SJCRH30 (cell line): ENCODE data around the gene DAPK1. TPM values are rescaled to one million over a fixed set of nuclear protein-coding genes. Genes with fewer than 3 reads are reported as not detected.

Source experiments
- DNase-seq, 2 experiments: peaks; one replicate each; pipeline ENCODE4 v3.0.0-alpha.2; 2015 to 2020
- H3K27ac ChIP-seq: fragments of 250-450 bp; sonication (Bioruptor Pico); 2 replicates; pipeline ENCODE4 v1.5.1; 2020; ENCODE audit warnings: mild to moderate bottlenecking, moderate library complexity
- H3K27me3 ChIP-seq: fragments of 250-450 bp; sonication (Bioruptor Pico); 2 replicates; pipeline ENCODE4 v1.5.1; 2020; ENCODE audit warnings: mild to moderate bottlenecking, moderate library complexity
- H3K36me3 ChIP-seq: fragments of 250-450 bp; sonication (Bioruptor Pico); 2 replicates; pipeline ENCODE4 v1.5.1; 2020; ENCODE audit warnings: mild to moderate bottlenecking, moderate library complexity
- H3K4me1 ChIP-seq: fragments of 250-450 bp; sonication (Bioruptor Pico); 2 replicates; pipeline ENCODE4 v1.5.1; 2020; ENCODE audit warnings: mild to moderate bottlenecking, moderate library complexity
- H3K4me3 ChIP-seq: fragments of 250-450 bp; sonication (Bioruptor Pico); 2 replicates; pipeline ENCODE4 v1.5.1; 2020; ENCODE audit warnings: mild to moderate bottlenecking, moderate library complexity
- H3K9me3 ChIP-seq: fragments of 250-450 bp; sonication (Bioruptor Pico); replicated peaks from 2 replicates; pipeline ENCODE4 v1.5.1; 2020; ENCODE audit warnings: mild to moderate bottlenecking, moderate library complexity
- total RNA-seq: library from RNA; depleted of rRNA; stranded (reverse); fragments of >200 nt; shearing (Covaris generic); gene quantifications from 2 replicates; pipeline ENCODE4 v1.2.3, GENCODE V29; 2014

Gene DAPK1
- total RNA-seq, 1 experiment from 2014 or later: 73.5 TPM

DNA sequence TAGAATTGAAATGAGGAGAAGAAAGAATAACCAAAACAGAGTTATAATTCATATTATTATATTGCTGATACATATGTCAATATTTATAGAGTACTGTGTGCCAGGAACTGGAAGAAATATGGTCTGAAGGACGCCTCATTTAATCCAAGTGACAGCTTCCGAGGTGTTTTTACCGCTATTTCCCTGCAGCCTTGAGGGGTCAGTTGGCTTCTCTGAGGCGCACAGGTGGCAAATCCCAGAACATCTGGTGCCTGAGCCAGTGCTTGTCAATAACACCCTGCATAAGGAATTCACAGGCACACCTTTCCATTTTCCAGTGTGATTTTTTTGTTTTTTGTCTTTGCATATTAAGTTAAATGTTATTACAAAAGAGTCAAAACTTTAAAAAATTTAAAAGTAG lies 185.0 kb downstream of the DAPK1 start:
- H3K4me3 ChIP-seq: no peak overlapping the region
- peaks cover 17% of the 10 kb centered on the region for H3K36me3 ChIP-seq
- DNase-seq: no peak
- H3K9me3 ChIP-seq: no peaks in the 10 kb centered on the region
- H3K4me1 ChIP-seq: no peaks in the 10 kb centered on the region
- no peak overlapping the region for H3K27ac ChIP-seq
- no peaks in the 10 kb centered on the region for H3K27me3 ChIP-seq

DNA sequence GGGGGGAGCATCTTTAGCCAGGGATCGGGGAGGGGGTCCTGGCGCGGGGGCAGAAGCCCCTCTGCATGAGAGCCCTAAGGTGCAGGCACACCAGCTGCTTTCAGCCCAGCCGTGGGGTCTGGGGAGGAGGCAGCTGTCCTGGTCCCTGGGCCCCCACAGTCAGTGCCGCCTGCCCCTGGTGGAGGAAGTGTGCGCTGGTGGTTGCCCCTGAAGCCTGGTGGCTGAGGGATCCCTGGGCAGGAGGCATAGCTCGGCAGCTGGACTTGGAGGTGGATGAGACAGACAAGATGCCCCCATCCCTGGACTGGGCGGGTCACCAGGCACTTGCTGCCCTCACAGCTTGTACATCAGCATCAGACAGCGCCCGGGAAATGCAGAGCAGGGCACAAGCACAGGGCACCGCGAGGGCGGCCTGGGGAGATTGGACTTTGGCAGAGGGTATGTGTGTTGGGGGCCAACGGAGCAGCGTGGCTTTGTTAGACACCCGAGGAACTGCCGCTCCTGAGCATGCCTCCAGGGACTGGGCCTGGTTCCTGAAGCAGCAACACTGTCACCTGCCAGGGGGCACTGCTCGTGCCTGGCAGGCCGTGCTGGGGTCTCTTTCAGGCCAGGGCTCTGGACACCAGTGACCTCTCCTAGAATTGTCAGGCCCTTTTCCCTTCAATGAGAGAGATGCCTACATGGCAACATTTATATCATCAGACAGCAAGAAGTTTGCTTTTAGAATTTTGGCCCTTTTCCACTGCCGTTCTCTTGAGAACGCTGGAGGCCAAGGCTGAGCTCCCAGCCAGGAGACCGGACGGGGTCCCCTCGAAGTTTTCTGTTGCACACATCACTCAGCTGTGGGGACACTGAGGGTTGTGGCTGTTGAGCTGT lies 186.3 kb downstream of the DAPK1 start:
- H3K4me1 ChIP-seq: no peaks in the 10 kb centered on the region
- H3K9me3 ChIP-seq: no peaks in the 10 kb centered on the region
- no peak overlapping the region for H3K4me3 ChIP-seq
- H3K27me3 ChIP-seq: no peaks in the 10 kb centered on the region
- DNase-seq: no peak
- peaks cover 25% of the 10 kb centered on the region for H3K36me3 ChIP-seq
- no peak overlapping the region for H3K27ac ChIP-seq

DNA sequence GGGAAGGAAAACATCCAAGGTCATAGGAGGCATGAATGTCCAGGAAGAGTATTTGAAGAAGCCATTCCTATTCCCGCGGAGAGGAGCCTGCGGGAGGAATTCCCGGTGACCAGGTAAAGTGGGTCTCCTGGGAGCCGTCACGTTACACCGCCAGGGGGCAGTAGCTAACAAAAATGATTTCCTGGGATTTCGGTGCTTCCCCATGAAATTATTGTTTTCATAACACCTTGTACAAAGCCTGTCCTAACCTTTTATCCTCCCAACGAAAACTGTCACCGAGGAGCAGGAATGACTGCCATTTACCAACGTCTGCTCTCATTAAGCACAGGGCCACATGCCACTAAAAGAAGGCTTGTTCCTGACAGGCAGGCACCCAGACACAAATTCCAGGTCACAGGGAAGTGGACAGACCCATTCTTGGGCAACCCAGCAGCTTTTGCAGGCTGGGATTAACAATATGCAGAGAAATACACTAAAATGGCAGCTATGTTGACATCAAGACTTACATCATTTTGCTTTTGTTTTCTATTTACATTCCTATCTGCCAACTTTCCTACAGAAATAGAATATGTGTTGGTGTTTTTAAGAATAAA lies 187.1 kb downstream of the DAPK1 start:
- Histone ChIP-seq H3K4me1 (no peaks in the 10 kb centered on the region), H3K27me3 (no peaks in the 10 kb centered on the region), H3K27ac (no peak overlapping the region), H3K36me3 (peaks cover 25% of the 10 kb centered on the region), H3K9me3 (no peaks in the 10 kb centered on the region), H3K4me3 (no peak overlapping the region)
- no peak for DNase-seq

DNA sequence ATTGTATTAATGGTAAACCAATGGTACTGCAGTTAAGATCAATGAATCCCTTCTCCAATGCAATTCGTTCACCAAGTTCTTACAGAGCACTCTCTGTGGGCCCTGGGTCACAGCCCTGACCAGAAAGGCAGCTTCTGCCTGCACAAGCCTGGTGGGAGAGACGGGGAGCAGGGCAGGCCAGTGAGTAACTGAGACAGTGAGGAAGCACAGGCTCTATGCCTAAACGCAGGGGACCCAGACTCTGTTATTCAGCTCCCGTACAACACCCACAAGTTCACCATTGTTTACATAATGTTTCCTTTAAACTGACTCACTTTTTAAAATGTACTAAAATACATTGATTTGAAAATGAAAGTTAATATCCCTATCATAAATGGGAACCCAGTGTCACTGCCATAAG lies 187.8 kb downstream of the DAPK1 start:
- no peak overlapping the region for H3K27ac ChIP-seq
- no peaks in the 10 kb centered on the region for H3K9me3 ChIP-seq
- H3K27me3 ChIP-seq: no peaks in the 10 kb centered on the region
- peaks cover 31% of the 10 kb centered on the region for H3K36me3 ChIP-seq
- DNase-seq: no peak
- no peaks in the 10 kb centered on the region for H3K4me1 ChIP-seq
- no peak overlapping the region for H3K4me3 ChIP-seq

DNA sequence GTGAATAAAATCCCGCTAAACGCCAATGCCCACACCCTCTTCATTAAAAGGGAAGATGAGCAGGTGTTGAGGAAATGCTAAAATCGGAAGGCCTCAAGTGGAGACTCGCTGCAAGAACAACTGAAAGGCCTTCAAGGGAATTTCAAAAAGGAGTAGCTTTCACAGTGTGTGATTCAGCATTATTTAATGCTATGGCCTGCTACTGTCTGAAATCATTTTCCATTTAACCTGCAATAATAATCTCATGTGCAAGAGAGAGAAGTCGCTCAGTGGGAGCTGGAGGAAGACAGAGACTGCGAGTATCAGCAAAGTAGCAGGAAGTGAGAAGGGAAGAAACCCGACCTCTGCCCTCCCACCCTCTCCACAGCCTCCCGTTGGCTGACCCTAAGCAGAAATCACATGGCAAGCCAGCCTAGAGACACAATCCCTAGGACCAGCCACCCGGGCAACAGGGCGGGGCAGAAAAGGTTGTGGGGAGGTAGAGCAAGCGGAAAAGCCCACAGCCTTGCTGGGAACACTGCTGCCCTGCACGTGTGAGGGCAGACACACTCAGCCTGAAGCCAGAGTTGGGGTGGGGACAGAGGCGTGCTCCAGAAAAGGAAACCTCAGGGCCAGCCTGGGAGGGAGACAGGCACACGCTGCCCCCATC lies 188.3 kb downstream of the DAPK1 start:
- H3K36me3 ChIP-seq: peaks cover 36% of the 10 kb centered on the region
- H3K9me3 ChIP-seq: no peaks in the 10 kb centered on the region
- H3K27me3 ChIP-seq: no peaks in the 10 kb centered on the region
- no peak overlapping the region for H3K27ac ChIP-seq
- DNase-seq: no peak
- no peaks in the 10 kb centered on the region for H3K4me1 ChIP-seq
- H3K4me3 ChIP-seq: no peak overlapping the region

DNA sequence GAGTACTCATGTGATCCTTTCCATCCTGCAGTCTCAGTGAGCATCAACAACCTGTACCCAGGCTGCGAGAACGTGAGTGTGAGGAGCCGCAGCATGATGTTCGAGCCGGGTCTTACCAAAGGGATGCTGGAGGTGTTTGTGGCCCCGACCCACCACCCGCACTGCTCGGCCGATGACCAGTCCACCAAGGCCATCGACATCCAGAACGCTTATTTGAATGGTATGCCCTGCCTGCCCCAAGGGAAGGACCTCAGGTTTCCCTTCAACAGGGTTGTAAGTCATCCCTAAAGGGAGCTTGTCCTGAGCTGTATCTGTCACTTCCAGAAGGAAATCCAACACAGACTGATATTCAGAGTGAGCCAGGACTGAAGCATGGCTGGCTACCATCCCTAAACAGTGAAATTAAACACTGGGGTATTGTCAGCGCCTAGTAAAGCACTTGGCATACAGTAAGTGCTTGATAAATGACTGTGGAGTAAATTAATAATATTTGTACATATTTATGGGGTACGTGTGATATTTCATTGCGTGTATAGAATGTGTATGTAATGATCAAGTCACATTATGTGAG lies 188.9 kb downstream of the DAPK1 start:
- H3K27ac ChIP-seq: no peak overlapping the region
- H3K27me3 ChIP-seq: no peaks in the 10 kb centered on the region
- no peaks in the 10 kb centered on the region for H3K9me3 ChIP-seq
- no peak overlapping the region for H3K4me3 ChIP-seq
- no peak for DNase-seq
- H3K36me3 ChIP-seq: peaks cover 36% of the 10 kb centered on the region
- no peaks in the 10 kb centered on the region for H3K4me1 ChIP-seq

DNA sequence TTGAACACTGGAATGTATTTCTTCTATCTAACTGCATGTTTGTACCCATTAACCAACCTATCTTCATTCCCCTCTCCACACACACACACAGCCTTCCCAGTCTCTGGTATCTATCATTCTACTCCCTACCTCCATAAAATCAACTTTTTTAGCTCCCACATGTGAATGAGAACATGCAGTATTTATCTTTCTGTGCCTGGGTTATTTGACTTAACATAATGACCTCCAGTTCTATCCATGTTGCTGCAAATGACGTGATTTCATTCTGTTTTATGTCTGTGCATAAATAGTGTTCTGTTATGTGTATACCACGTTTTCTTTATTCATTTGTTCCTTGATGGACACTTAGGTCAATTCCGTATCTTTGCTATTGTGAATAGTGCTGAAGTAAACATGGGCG lies 189.5 kb downstream of the DAPK1 start:
- no peak overlapping the region for H3K4me3 ChIP-seq

DNA sequence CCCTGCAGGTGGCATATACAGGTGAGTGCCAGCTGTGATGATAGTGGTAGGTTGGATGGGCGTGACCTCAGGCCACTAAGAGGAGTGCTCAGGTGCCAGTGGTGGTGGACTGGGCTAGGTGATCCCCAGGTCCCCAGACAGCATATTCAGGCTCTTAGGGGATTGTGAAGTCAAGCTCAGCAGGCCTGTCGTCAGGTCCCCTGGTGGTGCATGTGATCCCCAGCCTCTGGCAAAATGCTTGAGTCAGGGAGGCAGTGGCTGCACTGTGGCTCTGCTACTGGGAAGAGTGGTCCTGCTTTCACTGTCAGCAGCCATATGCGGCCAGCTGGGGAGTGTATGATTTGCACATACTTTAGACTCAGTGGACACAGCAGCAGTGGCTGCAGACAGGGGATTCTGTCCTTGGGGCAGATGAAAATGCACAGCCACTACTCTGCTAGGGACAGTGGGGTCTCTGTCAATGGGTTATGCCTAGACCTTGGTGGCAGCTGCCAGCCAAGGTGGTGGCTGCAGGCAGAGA lies 196.6 kb downstream of the DAPK1 start:
- Histone ChIP-seq H3K27ac (no peak overlapping the region), H3K27me3 (no peaks in the 10 kb centered on the region), H3K4me3 (no peak overlapping the region), H3K36me3 (peaks cover 39% of the 10 kb centered on the region), H3K9me3 (no peaks in the 10 kb centered on the region; the same call in none of the 2 replicates), H3K4me1 (no peaks in the 10 kb centered on the region)
- DNase-seq: no peak

More for the DNA sequence above, 189.5 kb downstream of the DAPK1 start:
- H3K27ac ChIP-seq: no peak overlapping the region
- no peaks in the 10 kb centered on the region for H3K4me1 ChIP-seq
- peaks cover 32% of the 10 kb centered on the region for H3K36me3 ChIP-seq
- DNase-seq: no peak
- H3K27me3 ChIP-seq: no peaks in the 10 kb centered on the region
- H3K9me3 ChIP-seq: no peaks in the 10 kb centered on the region

DNA sequence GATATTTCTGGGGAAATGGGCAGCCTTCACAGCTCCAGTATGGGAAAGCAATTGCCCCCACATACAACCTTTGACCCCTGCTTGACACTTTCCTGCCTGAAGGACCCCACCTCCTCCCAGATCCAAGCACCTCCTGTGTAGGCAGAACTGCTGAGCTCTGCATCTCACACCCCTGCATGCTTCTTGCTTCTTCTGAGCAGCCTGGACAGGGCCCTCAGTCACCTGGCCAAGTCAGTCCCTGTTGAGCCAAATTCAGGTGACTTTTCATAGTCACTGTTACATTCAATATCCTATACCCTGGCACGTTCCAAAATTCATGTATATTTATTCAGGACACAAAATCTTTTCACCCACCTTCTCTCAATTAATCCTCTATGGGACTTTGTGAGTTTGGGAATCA lies 197.9 kb downstream of the DAPK1 start:
- DNase-seq: no peak

DNA sequence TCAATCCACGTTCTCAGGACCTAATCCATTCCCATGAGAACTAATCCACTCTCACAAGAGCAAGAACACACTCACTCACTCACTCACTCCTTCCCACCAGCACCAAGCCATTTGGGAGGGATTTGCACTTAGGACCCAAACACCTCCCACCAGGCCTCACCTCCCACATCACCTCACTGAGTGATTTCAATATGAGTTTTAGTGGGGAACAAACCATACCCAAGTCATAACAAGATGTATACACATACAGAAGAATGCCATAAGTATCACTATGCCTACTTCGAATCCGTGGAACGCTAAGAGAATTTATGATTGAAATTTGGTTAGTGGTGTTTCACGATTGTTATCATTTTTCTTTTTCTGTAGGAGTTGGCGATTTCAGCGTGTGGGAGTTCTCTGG lies 199.0 kb downstream of the DAPK1 start:
- no peaks in the 10 kb centered on the region; the same call in none of the 2 replicates for H3K9me3 ChIP-seq
- H3K4me3 ChIP-seq: no peak overlapping the region
- no peak for DNase-seq
- H3K27ac ChIP-seq: no peak overlapping the region
- no peaks in the 10 kb centered on the region for H3K27me3 ChIP-seq
- peaks cover 40% of the 10 kb centered on the region for H3K36me3 ChIP-seq
- peaks cover 7% of the 10 kb centered on the region for H3K4me1 ChIP-seq

More for the DNA sequence above, 197.9 kb downstream of the DAPK1 start:
- Histone ChIP-seq H3K36me3 (peaks cover 43% of the 10 kb centered on the region), H3K27ac (no peak overlapping the region), H3K27me3 (no peaks in the 10 kb centered on the region), H3K4me3 (no peak overlapping the region), H3K4me1 (no peaks in the 10 kb centered on the region), H3K9me3 (no peaks in the 10 kb centered on the region; the same call in none of the 2 replicates)

DNA sequence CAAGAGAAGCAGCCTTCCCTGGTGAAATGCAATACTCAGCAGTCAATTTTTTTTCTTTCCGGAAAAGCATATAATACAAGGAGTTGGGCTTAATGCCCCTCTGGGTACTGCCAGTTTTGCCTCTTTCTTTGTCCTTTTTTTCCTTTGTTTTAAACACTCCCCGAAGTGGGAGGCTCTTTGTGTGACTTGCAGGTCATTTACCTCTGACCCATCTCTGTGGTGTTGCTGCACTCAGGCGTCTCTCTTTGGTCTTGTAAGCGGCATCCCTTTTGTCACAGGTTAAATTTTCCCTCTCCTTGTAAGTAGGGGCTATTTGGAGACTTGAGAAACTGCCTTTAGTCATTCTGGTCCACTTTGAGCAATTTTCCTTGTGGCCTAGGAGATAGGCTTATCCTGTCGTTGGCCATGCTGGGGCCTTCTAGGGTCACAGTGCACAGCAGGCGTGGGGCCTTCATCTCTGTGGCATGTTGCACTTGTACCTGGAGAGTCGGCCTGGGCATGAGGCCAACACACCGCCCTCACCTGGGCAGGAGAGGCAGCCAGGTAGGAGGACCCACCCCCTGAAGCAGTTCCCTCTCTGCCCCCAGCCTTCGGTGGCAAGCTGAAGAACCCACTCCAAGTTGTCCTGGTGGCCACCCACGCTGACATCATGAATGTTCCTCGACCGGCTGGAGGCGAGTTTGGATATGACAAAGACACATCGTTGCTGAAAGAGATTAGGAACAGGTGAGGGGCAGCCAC lies 200.6 kb downstream of the DAPK1 start:
- Histone ChIP-seq H3K36me3 (peaks cover 39% of the 10 kb centered on the region), H3K4me3 (no peak overlapping the region), H3K4me1 (peaks cover 7% of the 10 kb centered on the region), H3K27ac (no peak overlapping the region), H3K9me3 (no peaks in the 10 kb centered on the region; the same call in 1 of the 2 replicates), H3K27me3 (no peaks in the 10 kb centered on the region)
- DNase-seq: no peak

DNA sequence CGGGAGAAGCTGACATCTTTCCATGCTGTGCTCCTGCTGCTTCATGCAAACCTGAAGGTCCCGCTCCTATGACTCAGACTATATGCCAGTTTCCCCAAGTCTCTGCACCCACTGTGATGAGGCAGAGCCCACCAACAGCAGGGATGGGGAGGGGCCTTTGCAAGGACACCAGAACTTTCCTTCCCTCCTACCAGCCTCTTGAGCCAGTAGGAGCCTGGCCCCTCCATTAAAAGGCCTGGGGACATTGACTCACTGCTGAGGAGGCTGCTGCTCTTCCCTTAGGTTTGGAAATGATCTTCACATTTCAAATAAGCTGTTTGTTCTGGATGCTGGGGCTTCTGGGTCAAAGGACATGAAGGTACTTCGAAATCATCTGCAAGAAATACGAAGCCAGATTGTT lies 202.2 kb downstream of the DAPK1 start:
- H3K27ac ChIP-seq: no peak overlapping the region
- H3K4me1 ChIP-seq: peaks cover 7% of the 10 kb centered on the region
- no peak overlapping the region for H3K4me3 ChIP-seq
- no peaks in the 10 kb centered on the region for H3K9me3 ChIP-seq
- H3K36me3 ChIP-seq: peaks cover 38% of the 10 kb centered on the region
- no peak for DNase-seq
- no peaks in the 10 kb centered on the region for H3K27me3 ChIP-seq

DNA sequence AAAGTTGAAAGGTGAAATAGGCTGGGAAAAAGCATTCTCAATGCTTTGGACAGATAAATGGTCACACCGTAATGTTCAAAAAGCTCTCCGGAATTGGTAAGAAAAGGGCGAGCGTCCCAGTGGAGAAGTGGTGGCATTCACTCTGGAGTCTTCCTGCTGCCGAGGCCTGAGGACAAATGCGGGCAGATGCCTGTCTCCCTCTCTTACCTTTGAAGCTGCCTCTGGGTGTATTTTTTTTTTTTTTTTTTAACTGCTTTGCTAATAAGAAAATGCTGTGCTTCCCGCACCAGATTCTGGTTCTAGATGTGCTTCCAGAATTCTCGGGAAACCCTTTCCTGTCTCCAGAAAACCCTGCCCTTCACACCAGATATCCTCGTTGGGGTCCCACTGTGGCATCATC lies 203.8 kb downstream of the DAPK1 start:
- Histone ChIP-seq H3K4me3 (no peak overlapping the region), H3K27ac (peak overlapping the region; percentile 14; the same call in 1 of the 2 replicates), H3K9me3 (no peaks in the 10 kb centered on the region), H3K27me3 (no peaks in the 10 kb centered on the region), H3K36me3 (peaks cover 46% of the 10 kb centered on the region), H3K4me1 (peaks cover 7% of the 10 kb centered on the region)
- no peak for DNase-seq

DNA sequence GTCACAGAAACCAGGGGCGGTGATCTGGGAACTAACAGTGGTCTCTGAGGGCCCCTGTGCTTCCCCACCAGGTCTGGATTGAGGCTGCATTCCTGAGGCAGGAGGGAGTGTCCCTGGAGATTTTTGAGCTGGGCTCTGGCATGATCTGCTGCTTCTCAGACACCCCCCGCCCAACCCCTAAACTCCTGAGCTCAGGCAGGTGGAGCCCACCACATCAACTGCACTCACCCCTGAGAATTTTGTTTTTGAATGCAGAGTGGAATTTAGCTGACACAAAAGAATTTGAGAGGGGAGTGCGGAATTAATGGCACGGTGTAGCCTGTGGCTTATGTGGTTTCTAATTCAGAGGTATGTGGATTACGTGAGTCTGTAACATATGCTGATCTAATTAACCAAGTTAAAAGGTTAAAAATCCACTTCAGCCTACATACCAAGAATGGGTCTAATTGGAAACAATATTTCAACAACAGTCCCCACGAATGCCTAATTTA lies 204.3 kb downstream of the DAPK1 start:
- no peaks in the 10 kb centered on the region for H3K27me3 ChIP-seq
- H3K9me3 ChIP-seq: no peaks in the 10 kb centered on the region
- H3K4me3 ChIP-seq: no peak overlapping the region
- peak overlapping the region; percentile 14; the same call in 1 of the 2 replicates for H3K27ac ChIP-seq
- peaks cover 7% of the 10 kb centered on the region for H3K4me1 ChIP-seq
- peaks cover 46% of the 10 kb centered on the region for H3K36me3 ChIP-seq
- DNase-seq: peak; percentile 38 to 58
